ENCODE data around the gene TMEM232. TPM values are rescaled to one million over a fixed set of nuclear protein-coding genes. Genes with fewer than 3 reads are reported as not detected.

TMEM232 gene
- total and polyA plus RNA-seq, 7 experiments from 2014 or later: 0.43 to 3.0 (median 1.8) TPM

DNA sequence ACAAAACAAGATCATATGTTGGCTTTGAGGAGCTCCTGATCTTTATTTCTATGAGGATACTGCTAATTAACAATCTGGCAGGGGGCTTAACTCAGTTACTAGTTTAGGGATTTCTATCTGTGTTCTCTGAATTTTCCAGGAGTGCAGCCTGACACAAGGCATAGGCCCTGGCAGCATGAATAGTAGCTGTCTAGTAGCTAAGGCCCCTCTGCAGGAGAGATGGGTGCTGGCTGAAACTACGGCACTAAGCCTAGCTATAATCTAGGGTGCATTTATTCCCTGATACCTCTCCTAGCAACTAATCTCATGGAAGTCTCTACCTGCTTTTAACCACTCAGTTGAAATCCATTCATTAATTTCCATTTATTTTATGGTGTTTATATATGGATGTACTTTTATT lies 268.2 kb downstream of the TMEM232 start:
- no peaks in the 10 kb centered on the region for H3K27me3 ChIP-seq (ENCODE audit: control insufficient read depth in 2 of 2, insufficient read depth in 2 of 2, low read length in 2 of 2)
- ChIA-PET POLR2A (no interaction called here), CTCF (no interaction called here)
- DNase-seq (no peak), ATAC-seq (no peak)
- intact Hi-C loops (cut with micrococcal nuclease): no loop called here
- no peak overlapping the region for H3K4me3 Mint-ChIP-seq
- H3K27ac Mint-ChIP-seq: no peak overlapping the region
- no peak overlapping the region for H3K4me3 ChIP-seq (ENCODE audit: low read length)
- no peaks in the 10 kb centered on the region for H3K36me3 ChIP-seq (ENCODE audit: control insufficient read depth in 2 of 3, insufficient read depth in 3 of 3, low read length in 3 of 3)
- no peaks in the 10 kb centered on the region for H3K9me3 Mint-ChIP-seq
- H3K36me3 Mint-ChIP-seq: no peaks in the 10 kb centered on the region
- no peaks in the 10 kb centered on the region for H3K9me3 ChIP-seq (ENCODE audit: control insufficient read depth in 2 of 3, low read length in 3 of 3)
- H3K4me1 Mint-ChIP-seq: no peaks in the 10 kb centered on the region
- H3K27me3 Mint-ChIP-seq: peaks cover 0 to 4% (median 0%) of the 10 kb centered on the region in 5 donors
- no peaks in the 10 kb centered on the region for H3K4me1 ChIP-seq (ENCODE audit: control insufficient read depth in 2 of 2, insufficient read depth in 2 of 2, low read length in 2 of 2)
- H3K27ac ChIP-seq (ENCODE audit: low read depth, low read length): no peak overlapping the region

DNA sequence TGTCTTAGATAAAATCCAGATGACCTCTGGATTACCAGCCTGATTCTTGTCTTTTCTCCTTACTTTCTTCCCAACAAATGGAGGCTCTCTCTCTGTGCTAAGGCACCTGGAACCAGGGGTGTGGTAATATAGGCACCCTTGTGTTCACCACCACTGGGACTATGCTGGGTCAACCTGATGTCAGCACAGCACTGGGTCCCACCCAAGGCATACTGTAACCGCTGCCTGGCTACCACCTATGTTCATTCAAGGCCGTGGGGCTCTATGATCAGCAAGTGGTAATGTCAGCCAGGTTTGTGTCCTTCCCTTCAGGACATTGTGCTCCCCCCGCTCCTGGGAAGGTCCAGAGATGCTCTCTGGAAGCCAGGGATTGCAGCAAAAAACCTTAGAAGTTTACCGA lies 283.6 kb downstream of the TMEM232 start:
- ChIA-PET POLR2A (no interaction called here), CTCF (no interaction called here)
- DNase-seq: no peak
- H3K9me3 ChIP-seq (ENCODE audit: control insufficient read depth in 2 of 3, low read length in 3 of 3): no peaks in the 10 kb centered on the region
- ATAC-seq: no peak
- H3K9me3 Mint-ChIP-seq: peaks cover 0 to 1% (median 0%) of the 10 kb centered on the region in 11 donors
- H3K36me3 Mint-ChIP-seq: no peaks in the 10 kb centered on the region
- intact Hi-C loops (cut with micrococcal nuclease): loop anchor here in 1 of 2 donors (10.0 kb wide), 1 partner anchor 1702 kb away; no protein-coding TSS in a partner anchor
- no peak overlapping the region for H3K27ac Mint-ChIP-seq
- H3K4me3 Mint-ChIP-seq: no peak overlapping the region
- no peaks in the 10 kb centered on the region for H3K36me3 ChIP-seq (ENCODE audit: control insufficient read depth in 2 of 3, insufficient read depth in 3 of 3, low read length in 3 of 3)
- H3K4me1 ChIP-seq (ENCODE audit: control insufficient read depth in 2 of 2, insufficient read depth in 2 of 2, low read length in 2 of 2): no peaks in the 10 kb centered on the region
- no peak overlapping the region for H3K4me3 ChIP-seq (ENCODE audit: low read length)
- no peaks in the 10 kb centered on the region for H3K27me3 ChIP-seq (ENCODE audit: control insufficient read depth in 2 of 2, insufficient read depth in 2 of 2, low read length in 2 of 2)
- no peak overlapping the region for H3K27ac ChIP-seq (ENCODE audit: low read depth, low read length)
- H3K27me3 Mint-ChIP-seq: peaks cover 0 to 9% (median 0%) of the 10 kb centered on the region in 5 donors
- H3K4me1 Mint-ChIP-seq: no peaks in the 10 kb centered on the region

DNA sequence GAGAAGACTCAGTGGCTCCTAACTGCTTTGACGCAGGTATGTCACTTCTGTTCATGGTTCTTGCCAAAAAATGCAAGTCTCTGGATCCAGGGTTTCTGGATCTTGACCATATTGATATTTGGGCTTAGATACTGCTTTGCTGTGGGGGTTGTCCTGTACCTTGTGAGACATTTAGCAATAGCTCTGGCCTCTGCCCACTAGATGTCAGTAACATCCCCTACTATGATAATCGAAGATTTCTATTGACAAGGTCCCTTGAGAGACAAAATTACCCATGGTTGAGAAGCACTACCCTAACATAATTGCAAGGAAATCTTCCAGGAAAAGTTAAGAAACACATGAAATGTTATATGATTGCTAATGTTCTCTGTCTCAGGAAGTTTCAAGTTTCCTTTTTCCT lies 285.4 kb downstream of the TMEM232 start:
- ATAC-seq (no peak), DNase-seq (no peak)
- peaks cover 0 to 16% (median 6%) of the 10 kb centered on the region in 5 donors for H3K27me3 Mint-ChIP-seq
- peaks cover 0 to 1% (median 0%) of the 10 kb centered on the region in 11 donors for H3K9me3 Mint-ChIP-seq
- H3K36me3 Mint-ChIP-seq: no peaks in the 10 kb centered on the region
- H3K27ac ChIP-seq (ENCODE audit: low read depth, low read length): no peak overlapping the region
- no peaks in the 10 kb centered on the region for H3K27me3 ChIP-seq (ENCODE audit: control insufficient read depth in 2 of 2, insufficient read depth in 2 of 2, low read length in 2 of 2)
- H3K4me3 Mint-ChIP-seq: no peak overlapping the region
- no peaks in the 10 kb centered on the region for H3K9me3 ChIP-seq (ENCODE audit: control insufficient read depth in 2 of 3, low read length in 3 of 3)
- ChIA-PET POLR2A (no interaction called here), CTCF (no interaction called here)
- no peak overlapping the region for H3K27ac Mint-ChIP-seq
- H3K36me3 ChIP-seq (ENCODE audit: control insufficient read depth in 2 of 3, insufficient read depth in 3 of 3, low read length in 3 of 3): no peaks in the 10 kb centered on the region
- H3K4me1 ChIP-seq (ENCODE audit: control insufficient read depth in 2 of 2, insufficient read depth in 2 of 2, low read length in 2 of 2): no peaks in the 10 kb centered on the region
- intact Hi-C loops (cut with micrococcal nuclease): loop anchor here in 1 of 2 donors (1.0 to 10.0 kb wide), 2 partner anchors 185 to 1704 kb away; no protein-coding TSS in a partner anchor
- H3K4me1 Mint-ChIP-seq: no peaks in the 10 kb centered on the region
- H3K4me3 ChIP-seq (ENCODE audit: low read length): no peak overlapping the region

DNA sequence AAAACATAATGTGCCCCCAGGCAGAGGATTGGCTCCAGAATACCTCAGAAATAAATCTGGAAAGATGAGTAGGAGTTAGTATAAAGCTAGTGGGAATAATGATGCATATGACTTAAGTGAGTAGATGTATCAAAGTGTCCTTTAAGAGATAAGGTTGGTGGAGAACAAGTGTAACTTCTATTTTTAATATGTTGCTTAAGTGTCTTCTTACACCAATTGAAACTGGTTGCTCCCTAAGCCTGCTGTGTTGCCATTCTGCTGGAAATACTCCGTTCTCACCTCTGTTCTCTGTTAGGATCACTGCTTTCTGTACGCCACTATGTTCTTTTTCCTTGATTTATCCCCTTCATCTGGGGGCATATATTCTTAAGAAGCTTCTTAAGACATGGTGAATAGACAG lies 286.4 kb downstream of the TMEM232 start:
- no peaks in the 10 kb centered on the region for H3K27me3 ChIP-seq (ENCODE audit: control insufficient read depth in 2 of 2, insufficient read depth in 2 of 2, low read length in 2 of 2)
- H3K4me3 Mint-ChIP-seq: no peak overlapping the region
- ATAC-seq (no peak), DNase-seq (no peak)
- H3K36me3 Mint-ChIP-seq: no peaks in the 10 kb centered on the region
- H3K9me3 ChIP-seq (ENCODE audit: control insufficient read depth in 2 of 3, low read length in 3 of 3): no peaks in the 10 kb centered on the region
- no peak overlapping the region for H3K27ac ChIP-seq (ENCODE audit: low read depth, low read length)
- ChIA-PET POLR2A (interaction anchor here (0.6 kb wide), 1 partner anchor 673 kb away, joined by 3 read pairs; no protein-coding TSS in a partner anchor), CTCF (no interaction called here)
- no peaks in the 10 kb centered on the region for H3K36me3 ChIP-seq (ENCODE audit: control insufficient read depth in 2 of 3, insufficient read depth in 3 of 3, low read length in 3 of 3)
- H3K4me1 Mint-ChIP-seq: no peaks in the 10 kb centered on the region
- peaks cover 0 to 3% (median 0%) of the 10 kb centered on the region in 11 donors for H3K9me3 Mint-ChIP-seq
- H3K4me1 ChIP-seq (ENCODE audit: control insufficient read depth in 2 of 2, insufficient read depth in 2 of 2, low read length in 2 of 2): no peaks in the 10 kb centered on the region
- H3K4me3 ChIP-seq (ENCODE audit: low read length): no peak overlapping the region
- H3K27me3 Mint-ChIP-seq: peaks cover 0 to 12% (median 9%) of the 10 kb centered on the region in 5 donors
- intact Hi-C loops (cut with micrococcal nuclease): loop anchor here in 1 of 2 donors (10.0 kb wide), 1 partner anchor 1705 kb away; no protein-coding TSS in a partner anchor
- H3K27ac Mint-ChIP-seq: no peak overlapping the region

DNA sequence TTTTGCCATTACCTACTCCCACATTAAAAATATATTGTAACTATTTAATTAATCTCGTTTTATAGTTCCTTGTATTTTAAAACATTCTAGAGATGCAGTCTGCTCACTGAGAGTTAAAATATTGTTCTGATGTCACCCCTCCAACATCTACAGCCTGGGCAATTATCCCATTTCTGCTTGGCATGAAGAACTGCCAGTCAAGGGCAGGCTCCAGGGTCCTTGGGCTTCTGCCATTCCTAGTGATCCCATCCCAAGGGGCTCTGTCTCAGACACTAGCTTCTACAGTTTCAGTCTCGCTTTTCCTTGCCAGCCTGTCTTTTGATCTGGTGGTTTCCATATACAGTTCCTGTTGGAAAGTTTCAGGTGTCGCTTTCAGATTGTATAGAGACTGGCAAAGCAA lies 287.2 kb downstream of the TMEM232 start:
- Mint-ChIP-seq H3K9me3 (peaks cover 0 to 3% (median 0%) of the 10 kb centered on the region in 11 donors), H3K27ac (no peak overlapping the region), H3K36me3 (no peaks in the 10 kb centered on the region), H3K27me3 (peaks cover 0 to 10% (median 7%) of the 10 kb centered on the region in 5 donors), H3K4me3 (no peak overlapping the region), H3K4me1 (no peaks in the 10 kb centered on the region)
- Histone ChIP-seq H3K27ac (ENCODE audit: low read depth, low read length) (no peak overlapping the region), H3K4me3 (ENCODE audit: low read length) (no peak overlapping the region), H3K36me3 (ENCODE audit: control insufficient read depth in 2 of 3, insufficient read depth in 3 of 3, low read length in 3 of 3) (no peaks in the 10 kb centered on the region), H3K27me3 (ENCODE audit: control insufficient read depth in 2 of 2, insufficient read depth in 2 of 2, low read length in 2 of 2) (no peaks in the 10 kb centered on the region), H3K9me3 (ENCODE audit: control insufficient read depth in 2 of 3, low read length in 3 of 3) (no peaks in the 10 kb centered on the region), H3K4me1 (ENCODE audit: control insufficient read depth in 2 of 2, insufficient read depth in 2 of 2, low read length in 2 of 2) (no peaks in the 10 kb centered on the region)
- CTCF ChIA-PET: no interaction called here
- POLR2A ChIA-PET: no interaction called here
- DNase-seq: no peak
- intact Hi-C loops (cut with micrococcal nuclease): no loop called here
- no peak for ATAC-seq

DNA sequence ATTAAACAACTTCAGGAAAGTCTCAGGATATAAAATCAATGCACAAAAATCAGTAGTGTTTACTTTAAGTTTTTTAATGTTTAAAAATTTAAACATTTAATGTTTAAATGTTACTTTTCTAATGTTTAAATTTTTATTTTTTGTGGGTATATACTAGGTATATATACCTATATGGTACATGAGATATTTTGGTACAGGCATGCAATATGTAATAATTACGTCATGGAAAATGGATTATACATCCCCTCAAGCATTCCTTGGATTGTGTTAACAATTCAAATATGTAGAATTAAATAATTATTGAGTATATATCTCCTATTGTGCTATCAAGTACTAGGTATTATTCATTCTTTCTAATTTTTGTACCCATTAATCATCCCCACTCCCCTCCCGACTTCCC lies 291.3 kb downstream of the TMEM232 start:
- Mint-ChIP-seq H3K9me3 (peaks cover 0 to 7% (median 4%) of the 10 kb centered on the region in 11 donors), H3K4me3 (no peak overlapping the region), H3K27me3 (peaks cover 0 to 22% (median 19%) of the 10 kb centered on the region in 5 donors), H3K36me3 (no peaks in the 10 kb centered on the region), H3K4me1 (no peaks in the 10 kb centered on the region), H3K27ac (no peak overlapping the region)
- no peak overlapping the region for H3K4me3 ChIP-seq (ENCODE audit: low read length)
- intact Hi-C loops (cut with micrococcal nuclease): no loop called here
- no peak for DNase-seq
- ChIA-PET POLR2A (no interaction called here), CTCF (no interaction called here)
- H3K4me1 ChIP-seq (ENCODE audit: control insufficient read depth in 2 of 2, insufficient read depth in 2 of 2, low read length in 2 of 2): no peaks in the 10 kb centered on the region
- H3K27ac ChIP-seq (ENCODE audit: low read depth, low read length): no peak overlapping the region
- no peaks in the 10 kb centered on the region for H3K9me3 ChIP-seq (ENCODE audit: control insufficient read depth in 2 of 3, low read length in 3 of 3)
- H3K27me3 ChIP-seq (ENCODE audit: control insufficient read depth in 2 of 2, insufficient read depth in 2 of 2, low read length in 2 of 2): no peaks in the 10 kb centered on the region
- ATAC-seq: no peak
- no peaks in the 10 kb centered on the region for H3K36me3 ChIP-seq (ENCODE audit: control insufficient read depth in 2 of 3, insufficient read depth in 3 of 3, low read length in 3 of 3)

DNA sequence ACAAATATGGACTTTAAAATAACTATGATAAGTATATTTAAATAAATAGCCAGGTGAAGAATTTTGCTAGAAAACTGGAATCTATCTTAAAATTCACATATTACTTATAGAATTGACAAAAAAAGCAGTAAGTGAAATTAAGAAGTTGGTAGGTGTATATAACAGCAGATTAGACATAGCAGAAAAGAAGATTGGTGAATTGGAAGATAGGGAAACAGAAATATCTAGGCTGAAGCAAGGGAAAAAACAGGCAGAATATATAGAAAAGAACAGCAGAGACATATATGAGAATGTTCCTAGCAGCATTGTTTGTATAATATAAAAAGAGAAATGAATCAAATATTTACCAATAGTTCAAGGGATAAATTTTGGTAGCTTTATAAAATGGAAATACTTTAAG lies 294.9 kb downstream of the TMEM232 start:
- H3K27ac ChIP-seq (ENCODE audit: low read depth, low read length): no peak overlapping the region
- no peak overlapping the region for H3K4me3 Mint-ChIP-seq
- no peak for ATAC-seq
- intact Hi-C loops (cut with micrococcal nuclease): no loop called here
- H3K4me1 ChIP-seq (ENCODE audit: control insufficient read depth in 2 of 2, insufficient read depth in 2 of 2, low read length in 2 of 2): no peaks in the 10 kb centered on the region
- H3K4me1 Mint-ChIP-seq: no peaks in the 10 kb centered on the region
- no peaks in the 10 kb centered on the region for H3K9me3 ChIP-seq (ENCODE audit: control insufficient read depth in 2 of 3, low read length in 3 of 3)
- H3K36me3 ChIP-seq (ENCODE audit: control insufficient read depth in 2 of 3, insufficient read depth in 3 of 3, low read length in 3 of 3): no peaks in the 10 kb centered on the region
- H3K4me3 ChIP-seq (ENCODE audit: low read length): no peak overlapping the region
- no peak for DNase-seq
- POLR2A ChIA-PET: no interaction called here
- H3K27ac Mint-ChIP-seq: no peak overlapping the region
- no peaks in the 10 kb centered on the region for H3K36me3 Mint-ChIP-seq
- H3K27me3 Mint-ChIP-seq: peaks cover 0 to 29% (median 14%) of the 10 kb centered on the region in 5 donors
- CTCF ChIA-PET: no interaction called here
- no peaks in the 10 kb centered on the region for H3K27me3 ChIP-seq (ENCODE audit: control insufficient read depth in 2 of 2, insufficient read depth in 2 of 2, low read length in 2 of 2)
- peaks cover 0 to 7% (median 4%) of the 10 kb centered on the region in 11 donors for H3K9me3 Mint-ChIP-seq

Measured in naive thymus-derived CD4-positive, alpha-beta T cell (primary cell).